HG02610 (cell line): ENCODE measurements around the gene GRIK4.
"Not testable (repeated sequence)": the region's sequence is repeated elsewhere in the genome, so short reads cannot be mapped to it uniquely, and the experiment has no call there.

Experiments used
- ATAC-seq: cut with Tn5 transposase; IDR thresholded peaks from one replicate; pipeline ENCODE4 v1.9.1; 2021; ENCODE audit warnings: mild to moderate bottlenecking, moderate library complexity; ENCODE audit not compliant: unreplicated experiment

Gene GRIK4, protein sequence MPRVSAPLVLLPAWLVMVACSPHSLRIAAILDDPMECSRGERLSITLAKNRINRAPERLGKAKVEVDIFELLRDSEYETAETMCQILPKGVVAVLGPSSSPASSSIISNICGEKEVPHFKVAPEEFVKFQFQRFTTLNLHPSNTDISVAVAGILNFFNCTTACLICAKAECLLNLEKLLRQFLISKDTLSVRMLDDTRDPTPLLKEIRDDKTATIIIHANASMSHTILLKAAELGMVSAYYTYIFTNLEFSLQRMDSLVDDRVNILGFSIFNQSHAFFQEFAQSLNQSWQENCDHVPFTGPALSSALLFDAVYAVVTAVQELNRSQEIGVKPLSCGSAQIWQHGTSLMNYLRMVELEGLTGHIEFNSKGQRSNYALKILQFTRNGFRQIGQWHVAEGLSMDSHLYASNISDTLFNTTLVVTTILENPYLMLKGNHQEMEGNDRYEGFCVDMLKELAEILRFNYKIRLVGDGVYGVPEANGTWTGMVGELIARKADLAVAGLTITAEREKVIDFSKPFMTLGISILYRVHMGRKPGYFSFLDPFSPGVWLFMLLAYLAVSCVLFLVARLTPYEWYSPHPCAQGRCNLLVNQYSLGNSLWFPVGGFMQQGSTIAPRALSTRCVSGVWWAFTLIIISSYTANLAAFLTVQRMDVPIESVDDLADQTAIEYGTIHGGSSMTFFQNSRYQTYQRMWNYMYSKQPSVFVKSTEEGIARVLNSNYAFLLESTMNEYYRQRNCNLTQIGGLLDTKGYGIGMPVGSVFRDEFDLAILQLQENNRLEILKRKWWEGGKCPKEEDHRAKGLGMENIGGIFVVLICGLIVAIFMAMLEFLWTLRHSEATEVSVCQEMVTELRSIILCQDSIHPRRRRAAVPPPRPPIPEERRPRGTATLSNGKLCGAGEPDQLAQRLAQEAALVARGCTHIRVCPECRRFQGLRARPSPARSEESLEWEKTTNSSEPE

DNA sequence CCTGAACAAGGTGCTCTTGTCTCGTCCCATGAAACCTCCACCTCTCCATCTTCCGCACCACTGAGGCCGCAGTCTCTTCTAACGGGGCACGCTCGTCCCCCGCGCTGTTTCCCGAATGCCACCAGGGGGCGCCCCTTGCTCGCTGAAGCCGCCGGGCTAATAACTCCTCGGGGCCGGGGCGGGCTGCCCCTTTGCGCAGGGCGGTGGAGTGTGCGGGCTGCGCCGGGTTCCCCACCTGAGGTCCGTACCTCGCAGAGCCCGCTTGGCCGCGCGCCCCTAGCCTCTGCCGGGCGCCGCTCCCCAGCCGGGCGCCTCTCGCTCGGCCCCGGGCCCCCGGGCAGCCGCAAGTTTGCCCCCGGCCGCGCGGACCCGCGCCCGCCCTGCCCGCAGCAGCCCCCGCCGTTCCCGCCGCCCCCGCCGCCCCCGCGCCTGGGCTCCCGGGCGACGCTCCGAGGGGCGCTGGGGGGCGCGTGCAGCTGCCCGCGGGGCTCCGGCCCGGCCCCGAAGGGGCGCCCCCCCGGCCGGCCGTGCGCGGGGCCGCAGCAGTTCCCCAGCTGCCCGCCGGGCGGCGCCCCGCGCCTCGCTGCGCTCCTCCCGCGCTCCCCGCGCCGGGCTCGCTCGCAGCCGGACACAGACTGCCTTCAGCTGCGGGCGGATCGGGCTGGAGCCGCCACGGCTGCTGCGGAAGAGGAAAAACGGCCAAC lies at the start of gene GRIK4:
Gene GRIK4, plus strand, starts transcription at position 633 of the 704 bp plus-strand sequence. CDS start 148,571 bp downstream, outside the sequence.
- peak; percentile 83 for ATAC-seq

- no peak for ATAC-seq
Observed at GRCh38 chr11:120462825-120463224, 48.7 kb upstream of the GRIK4 start.

- ATAC-seq: no peak
Observed at GRCh38 chr11:120465921-120466534, 45.5 kb upstream of the GRIK4 start.

- no peak for ATAC-seq
Observed at GRCh38 chr11:120467627-120468026, 43.9 kb upstream of the GRIK4 start.

DNA sequence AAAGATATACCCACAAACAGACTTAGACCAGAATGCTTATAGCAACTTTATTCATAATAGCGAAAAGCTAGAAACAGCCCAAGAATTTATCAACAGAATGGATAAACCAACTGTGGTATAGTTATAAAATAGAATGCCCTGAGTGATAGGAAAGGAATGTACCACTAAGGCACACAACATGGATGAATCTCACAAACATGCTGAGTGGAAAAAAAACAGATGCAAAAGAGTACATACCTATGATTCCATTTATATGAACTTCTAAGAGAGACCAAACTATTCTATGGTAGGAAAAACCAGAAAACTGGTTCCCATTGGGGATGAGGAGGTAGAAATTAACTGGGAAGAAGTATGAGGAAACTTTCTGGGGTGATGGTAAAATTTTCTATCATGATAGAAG lies 40.4 kb upstream of the GRIK4 start:
- ATAC-seq: no peak

DNA sequence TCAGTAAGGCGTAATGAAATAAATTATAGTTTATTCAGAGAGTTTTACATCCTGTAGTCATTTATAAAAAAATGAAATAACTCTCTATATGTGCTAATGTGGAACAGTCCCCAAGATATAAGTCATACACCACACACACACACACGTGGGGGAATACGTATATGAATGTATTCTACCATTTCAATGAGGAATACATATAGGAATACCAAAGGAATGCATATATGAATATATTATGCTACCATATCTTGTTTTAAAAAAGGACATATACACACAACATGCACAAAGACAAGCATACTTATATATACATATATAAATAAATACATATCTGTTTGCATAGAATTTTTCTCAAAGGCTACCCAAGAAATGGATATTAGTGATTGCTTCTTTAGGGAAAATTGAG lies 39.6 kb upstream of the GRIK4 start:
- no peak for ATAC-seq

DNA sequence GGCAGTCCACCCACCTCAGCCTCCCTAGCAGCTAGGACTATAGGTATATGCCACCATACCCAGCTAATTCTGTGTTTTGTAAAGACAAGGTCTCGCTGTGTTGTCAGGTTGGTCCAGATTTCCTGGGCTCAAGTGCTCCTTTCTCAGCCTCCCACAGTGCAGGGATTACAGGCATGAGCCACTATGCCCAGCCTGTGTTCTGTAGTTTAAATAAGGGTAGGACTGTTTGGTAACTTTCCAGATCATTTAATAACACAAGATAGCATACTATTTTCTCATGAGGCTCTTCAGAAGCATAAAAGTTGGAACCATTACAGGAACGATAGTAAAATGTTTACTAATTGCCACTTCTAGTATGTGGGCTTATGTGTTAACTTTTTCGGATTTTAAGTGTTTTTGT lies 38.0 kb upstream of the GRIK4 start:
- no peak for ATAC-seq

DNA sequence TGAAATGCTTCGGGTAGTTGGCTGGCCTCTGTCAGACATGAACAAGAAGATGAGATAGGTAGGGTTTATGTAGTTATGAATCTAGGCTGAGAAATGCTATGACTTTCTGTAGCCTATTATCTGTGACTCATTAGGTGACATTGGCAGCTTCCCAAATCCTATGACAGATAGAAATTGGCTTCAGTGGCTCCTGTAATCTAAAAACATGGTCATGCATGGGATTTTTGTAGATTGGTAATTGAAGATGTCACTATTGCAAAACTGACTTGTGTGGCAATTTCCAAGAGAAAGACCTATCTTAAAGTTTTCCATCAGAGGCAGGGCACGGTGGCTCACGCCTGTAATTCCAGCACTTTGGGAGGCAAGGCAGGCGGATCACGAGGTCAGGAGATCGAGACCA lies 29.4 kb upstream of the GRIK4 start:
- no peak for ATAC-seq

- ATAC-seq: no peak
Observed at GRCh38 chr11:120484722-120485121, 26.8 kb upstream of the GRIK4 start.

DNA sequence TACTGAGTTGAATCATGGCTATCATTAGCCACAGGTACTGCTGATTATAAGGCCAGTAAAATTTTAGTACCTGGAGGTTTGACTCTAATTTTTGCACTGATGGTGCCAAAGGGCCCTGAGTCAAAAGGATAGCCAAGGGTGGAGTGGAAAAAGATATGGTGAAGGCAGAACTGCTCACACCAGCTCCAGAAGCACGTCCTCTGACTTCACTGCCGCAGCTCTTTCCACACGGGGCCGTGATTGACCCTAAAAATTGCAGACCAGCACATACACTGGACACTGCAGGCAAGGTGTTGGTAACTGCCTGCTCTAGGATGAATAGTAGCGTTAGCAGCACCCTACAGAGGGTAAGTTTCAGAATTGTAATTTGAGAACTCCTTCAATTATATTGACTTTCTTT lies 25.4 kb upstream of the GRIK4 start:
- ATAC-seq: no peak

GRCh38 chr11:120489799-120490198 lies 21.7 kb upstream of the GRIK4 start:
- no peak for ATAC-seq

DNA sequence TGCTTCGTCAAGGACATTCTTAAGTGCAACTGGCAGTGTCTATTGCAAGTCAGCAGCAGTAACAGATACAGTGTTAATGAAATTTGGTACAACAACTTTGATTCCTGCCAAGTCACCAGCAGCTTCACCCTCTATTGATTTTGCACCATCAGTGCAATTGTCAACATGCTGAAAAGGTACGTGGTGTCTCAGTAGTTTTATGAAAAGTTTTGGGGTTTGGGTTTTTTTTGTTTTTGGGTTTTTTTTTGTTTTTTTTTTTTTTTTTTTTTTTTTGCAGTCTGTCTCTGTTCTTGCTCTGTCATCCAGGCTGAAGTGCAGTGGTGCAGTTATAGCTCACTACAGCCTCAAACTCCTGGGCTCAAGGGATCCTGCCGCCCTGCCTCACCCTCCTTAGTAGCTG lies 19.1 kb upstream of the GRIK4 start:
- ATAC-seq: no peak

GRCh38 chr11:120494595-120494994 lies 17.0 kb upstream of the GRIK4 start:
- ATAC-seq: no peak

DNA sequence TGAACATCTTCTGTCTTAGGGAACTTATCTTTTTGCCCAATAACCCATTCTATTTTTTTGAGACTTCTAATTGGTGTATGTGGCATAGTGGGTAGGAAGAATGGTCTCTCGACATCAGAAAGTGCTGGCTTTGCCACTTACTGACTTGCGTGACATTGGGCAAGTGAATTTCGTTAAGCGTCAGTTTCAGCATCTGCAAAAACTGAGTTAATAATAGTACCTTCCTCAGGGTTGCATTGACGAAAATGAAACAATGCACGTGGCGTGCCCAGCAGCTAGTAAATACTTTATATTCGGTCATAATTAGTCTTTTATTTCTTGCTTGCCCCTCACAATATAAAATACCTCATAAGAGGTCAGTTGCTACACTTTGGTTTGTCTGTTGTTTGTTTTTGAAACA lies 12.5 kb upstream of the GRIK4 start:
- no peak for ATAC-seq

- no peak for ATAC-seq
Observed at GRCh38 chr11:120499859-120500258, 11.7 kb upstream of the GRIK4 start.

GRCh38 chr11:120500414-120501071 lies 11.0 kb upstream of the GRIK4 start:
- no peak for ATAC-seq

DNA sequence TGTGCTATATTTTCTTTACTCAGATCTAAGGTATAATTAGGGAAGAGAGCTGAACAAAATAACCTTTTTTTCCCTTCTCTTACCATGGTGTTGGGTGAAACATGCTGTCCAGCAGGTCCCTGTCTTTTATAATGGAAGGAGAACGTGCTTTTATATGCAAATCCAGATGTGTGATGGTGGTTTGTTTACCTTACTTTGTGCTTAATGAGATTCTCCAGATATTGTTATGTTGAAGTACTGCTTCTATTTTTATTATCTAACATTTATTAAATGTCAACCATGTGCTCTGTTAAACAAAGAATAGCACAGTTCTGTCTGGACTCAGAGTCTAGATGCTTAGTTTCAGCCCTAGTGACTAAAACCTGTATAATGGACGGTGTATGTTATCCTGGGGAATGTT lies 10.1 kb upstream of the GRIK4 start:
- ATAC-seq: no peak

DNA sequence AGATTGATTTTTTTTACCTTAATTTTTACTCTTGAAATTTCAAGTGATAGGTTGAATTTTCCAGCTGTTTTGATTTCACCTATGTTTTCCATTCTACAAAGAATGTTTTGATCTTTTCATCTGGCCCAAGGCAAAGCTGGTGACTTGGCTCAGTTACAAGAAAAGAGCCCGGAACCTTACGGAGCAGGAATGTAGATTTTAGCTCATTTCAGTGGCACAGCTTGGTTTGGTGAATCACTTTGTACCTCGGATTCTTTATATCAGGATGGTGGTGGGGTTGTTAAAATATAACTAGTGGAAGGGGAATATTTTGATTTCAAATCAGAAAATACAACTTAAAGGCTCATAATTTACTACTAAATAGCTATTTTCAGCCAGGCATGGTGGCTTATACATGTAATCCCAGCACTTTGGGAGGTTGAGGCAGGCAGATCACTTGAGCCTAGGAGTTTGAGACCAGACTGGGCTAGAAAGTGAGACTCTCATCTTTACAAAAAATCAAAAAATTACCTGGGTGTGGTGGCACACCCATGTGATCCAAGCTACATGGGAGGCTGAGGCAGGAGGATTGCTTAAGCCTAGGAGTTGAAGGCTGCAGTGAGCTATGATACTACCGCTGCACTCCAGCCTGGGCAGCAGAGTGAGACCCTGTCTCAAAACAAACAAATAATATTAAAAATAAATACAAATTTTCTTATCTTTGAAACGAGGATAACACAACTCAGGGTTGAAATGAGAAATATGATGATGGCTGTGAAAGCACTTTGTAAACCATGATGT lies 9.4 kb upstream of the GRIK4 start:
- ATAC-seq: no peak

GRCh38 chr11:120503529-120503928 lies 8.0 kb upstream of the GRIK4 start:
- ATAC-seq: not testable (repeated sequence)
